HEK293 (cell line): ENCODE data around the gene STAMBP.

Experiments
- MYNN ChIP-seq: fragments of 450-650 bp; formaldehyde crosslinking; IDR thresholded peaks from 2 replicates; pipeline ENCODE4 v1.5.1; 2016; ENCODE audit warnings: missing biosample characterization, missing genetic modification characterization, borderline replicate concordance
- YY1 ChIP-seq: fragments of 450-650 bp; formaldehyde crosslinking; IDR thresholded peaks from 2 replicates; pipeline ENCODE4 v1.5.1; 2018; ENCODE audit warnings: missing biosample characterization, missing genetic modification characterization
- ZNF19 ChIP-seq: fragments of 450-650 bp; formaldehyde crosslinking; IDR thresholded peaks from 2 replicates; pipeline ENCODE4; 2016; ENCODE audit warnings: missing biosample characterization, missing genetic modification characterization, low read depth
- ZNF274 ChIP-seq, 2 experiments: fragments of 200-500 bp in 1 of 2; fragments of 450-650 bp in 1 of 2; sonication (Bioruptor generic) in 1 of 2; formaldehyde crosslinking in 1 of 2; IDR thresholded peaks; 2 replicates each; pipeline versions ENCODE4 v1.5.1 to v1.6.1; 2014 to 2016; ENCODE audit warnings: borderline replicate concordance in 1 of 2, inconsistent platforms in 1 of 2, low read length in 1 of 2, missing biosample characterization in 1 of 2, missing genetic modification characterization in 1 of 2
- ZSCAN30 ChIP-seq: fragments of 450-650 bp; IDR thresholded peaks from 2 replicates; pipeline ENCODE4 v1.5.1; 2018; ENCODE audit warnings: missing biosample characterization, mild to moderate bottlenecking, missing genetic modification characterization, moderate library complexity

DNA sequence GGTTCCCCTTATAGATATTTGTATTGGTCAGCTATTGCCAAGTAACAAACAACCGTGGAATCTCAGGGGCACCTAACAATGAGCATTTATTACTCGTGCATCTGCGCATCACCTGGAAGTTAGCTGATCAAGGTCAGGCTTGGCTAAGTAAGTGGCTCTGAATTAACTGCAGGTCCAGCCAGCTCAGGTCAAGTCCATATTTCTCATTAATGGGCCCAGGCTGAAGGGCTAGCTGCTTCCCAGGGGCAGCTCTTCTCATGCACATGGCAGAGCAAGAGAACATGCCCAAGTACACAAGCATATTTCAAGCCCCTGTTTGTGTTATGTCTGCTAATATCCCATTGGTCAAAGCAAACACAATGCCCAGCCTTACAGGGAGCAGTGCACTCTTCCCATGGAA, 90.1 kb downstream of the STAMBP start:
- TF ChIP-seq MYNN, result no peak
- TF ChIP-seq ZNF19, result no peak
- no peak for TF ChIP-seq ZNF274 (IDR thresholded peaks at IDR 0.05; ENCODE audit: low read length)
- TF ChIP-seq ZNF274 (tag by site-specific recombination; IDR thresholded peaks at IDR 0.05; ENCODE audit: borderline replicate concordance), result no peak
- TF ChIP-seq ZSCAN30 (tag by site-specific recombination), result no peak
- TF ChIP-seq YY1 (tag by site-specific recombination), result no peak
